Activated CD4-positive, alpha-beta T cell treated with anti-CD3 and anti-CD28 coated beads for 24 hours (primary cell): ENCODE results near the gene NRXN3.

Experiments
- DNase-seq, 2 donors: peaks; one replicate each; pipeline ENCODE4 v3.0.0-alpha.2; 2020; ENCODE audit warnings: low read depth in 2 of 2

The NRXN3 gene

GRCh38 chr14:78170203-78170602, at the start of gene NRXN3:
NRXN3 (plus strand) TSS chr14:78170373; CDS start chr14:78243094, 72,721 bp downstream.
- DNase-seq, result no peak

GRCh38 chr14:78122436-78122835, 47.7 kb upstream of the NRXN3 start:
- DNase-seq, result no peak

- no peak for DNase-seq
Measured at GRCh38 chr14:78123650-78124253, 46.4 kb upstream of the NRXN3 start.

GRCh38 chr14:78127961-78128360, 42.2 kb upstream of the NRXN3 start:
- DNase-seq, result no peak

- no peak for DNase-seq
Measured at GRCh38 chr14:78129375-78129774, 40.8 kb upstream of the NRXN3 start.

GRCh38 chr14:78130356-78130755, 39.8 kb upstream of the NRXN3 start:
- DNase-seq, result no peak

GRCh38 chr14:78131201-78131600, 39.0 kb upstream of the NRXN3 start:
- DNase-seq, result no peak

- DNase-seq, result no peak
Measured at GRCh38 chr14:78131616-78132015, 38.6 kb upstream of the NRXN3 start.

- no peak for DNase-seq
Measured at GRCh38 chr14:78135450-78135891, 34.7 kb upstream of the NRXN3 start.

- DNase-seq, result no peak
Measured at GRCh38 chr14:78136695-78137094, 33.5 kb upstream of the NRXN3 start.

GRCh38 chr14:78141590-78141989, 28.6 kb upstream of the NRXN3 start:
- no peak for DNase-seq

- DNase-seq, result no peak
Measured at GRCh38 chr14:78142998-78143397, 27.2 kb upstream of the NRXN3 start.

GRCh38 chr14:78143489-78144145, 26.6 kb upstream of the NRXN3 start:
- DNase-seq, result no peak

- no peak for DNase-seq
Measured at GRCh38 chr14:78152201-78153063, 17.7 kb upstream of the NRXN3 start.

GRCh38 chr14:78153064-78153341, 17.2 kb upstream of the NRXN3 start:
- DNase-seq, result no peak

- DNase-seq, result no peak
Measured at GRCh38 chr14:78154827-78155226, 15.3 kb upstream of the NRXN3 start.

- DNase-seq, result no peak
Measured at GRCh38 chr14:78156196-78156595, 14.0 kb upstream of the NRXN3 start.

- no peak for DNase-seq
Measured at GRCh38 chr14:78157494-78158437, 12.4 kb upstream of the NRXN3 start.

- DNase-seq, result no peak
Measured at GRCh38 chr14:78162202-78162601, 8.0 kb upstream of the NRXN3 start.

- no peak for DNase-seq
Measured at GRCh38 chr14:78164226-78164853, 5.8 kb upstream of the NRXN3 start.

- DNase-seq, result no peak
Measured at GRCh38 chr14:78172428-78172827, 2.3 kb downstream of the NRXN3 start.
